Mucosa of rectum (tissue), 2 donors: ENCODE results near the gene AMY2B.
"Not testable (repeated sequence)": the region's sequence is repeated elsewhere in the genome, so short reads cannot be mapped to it uniquely, and the experiment has no call there.

ENCODE experiments used
- H3K27ac ChIP-seq, 2 donors: one replicate each; pipeline ENCODE4 v1.7.0; 2013; ENCODE audit warnings: inconsistent platforms in 2 of 2, low read depth in 2 of 2, low read length in 2 of 2
- H3K27me3 ChIP-seq, 2 donors: one replicate each; pipeline ENCODE4 v1.7.0; 2013; ENCODE audit warnings: low read length in 2 of 2; ENCODE audit not compliant: control insufficient read depth in 2 of 2, insufficient read depth in 2 of 2
- H3K36me3 ChIP-seq, 2 donors: one replicate each; pipeline ENCODE4 v1.7.0; 2013; ENCODE audit warnings: low read length in 2 of 2; ENCODE audit not compliant: control insufficient read depth in 2 of 2, insufficient read depth in 2 of 2
- H3K4me1 ChIP-seq, 2 donors: one replicate each; pipeline ENCODE4 v1.7.0; 2013; ENCODE audit warnings: low read length in 2 of 2, mild to moderate bottlenecking in 1 of 2; ENCODE audit not compliant: control insufficient read depth in 2 of 2, insufficient read depth in 2 of 2
- H3K4me3 ChIP-seq, 2 donors: one replicate each; pipeline ENCODE4 v1.7.0; 2013; ENCODE audit warnings: low read length in 2 of 2
- H3K9ac ChIP-seq, 2 donors: one replicate each; pipeline ENCODE4 v1.7.0; 2013; ENCODE audit warnings: low read length in 2 of 2, low read depth in 1 of 2, mild to moderate bottlenecking in 1 of 2
- H3K9me3 ChIP-seq, 2 donors: one replicate each; pipeline ENCODE4 v1.7.0; 2013; ENCODE audit warnings: low read length in 2 of 2; ENCODE audit not compliant: control insufficient read depth in 2 of 2
- donor health status: healthy.
- donor health status: Normal muscosa, but diverticular disease.

AMY2B gene

GRCh38 chr1:103571289-103571688 lies at the start of gene AMY2B:
Gene AMY2B (plus strand): TSS chr1:103571589. CDS start chr1:103571603, 14 bp downstream.
- H3K4me3 ChIP-seq, H3K27me3 ChIP-seq, H3K36me3 ChIP-seq, H3K27ac ChIP-seq, H3K4me1 ChIP-seq, H3K9me3 ChIP-seq, H3K9ac ChIP-seq: not testable (repeated sequence)

- Histone ChIP-seq H3K9me3 (no peaks in the 10 kb centered on the region), H3K9ac (no peak overlapping the region), H3K27me3 (no peaks in the 10 kb centered on the region), H3K4me3 (no peak overlapping the region), H3K4me1 (peaks cover 10 to 14% of the 10 kb centered on the region in 2 donors), H3K27ac (no peak overlapping the region), H3K36me3 (no peaks in the 10 kb centered on the region)
Measured at GRCh38 chr1:103523346-103523745, 48.0 kb upstream of the AMY2B start.

- peaks cover 10 to 14% of the 10 kb centered on the region in 2 donors for H3K4me1 ChIP-seq
- H3K27me3 ChIP-seq = no peaks in the 10 kb centered on the region
- peak overlapping the region in 1 of 2 donors; percentile 55 for H3K9ac ChIP-seq
- peak overlapping the region in 1 of 2 donors; percentile 45 for H3K27ac ChIP-seq
- H3K36me3 ChIP-seq = peaks cover 7% of the 10 kb centered on the region in 2 donors
- H3K9me3 ChIP-seq = no peaks in the 10 kb centered on the region
- peak overlapping the region; percentile 40 to 75 for H3K4me3 ChIP-seq
Measured at GRCh38 chr1:103525114-103525606, 46.2 kb upstream of the AMY2B start.

GRCh38 chr1:103525607-103526507 lies 45.5 kb upstream of the AMY2B start, which contains the start of gene RNPC3:
Gene RNPC3 (plus strand): TSS chr1:103525699. CDS start chr1:103526071, 372 bp downstream.
- Histone ChIP-seq H3K27me3 (no peaks in the 10 kb centered on the region), H3K4me1 (peaks cover 10 to 14% of the 10 kb centered on the region in 2 donors), H3K9me3 (no peaks in the 10 kb centered on the region), H3K9ac (peak within 1 kb of the TSS; percentile 85 to 95), H3K27ac (peak within 1 kb of the TSS; percentile 96 to 98), H3K36me3 (peaks cover 7 to 8% of the 10 kb centered on the region in 2 donors), H3K4me3 (peak within 1 kb of the TSS; percentile 89 to 97)

GRCh38 chr1:103527331-103527730 lies 44.1 kb upstream of the AMY2B start:
- Histone ChIP-seq H3K36me3 (peaks cover 7 to 8% of the 10 kb centered on the region in 2 donors), H3K9me3 (no peaks in the 10 kb centered on the region), H3K27ac (no peak overlapping the region), H3K4me1 (peaks cover 10 to 14% of the 10 kb centered on the region in 2 donors), H3K4me3 (peak overlapping the region in 1 of 2 donors; percentile 89), H3K9ac (no peak overlapping the region), H3K27me3 (no peaks in the 10 kb centered on the region)

- Histone ChIP-seq H3K27ac (no peak overlapping the region), H3K36me3 (peaks cover 12 to 22% of the 10 kb centered on the region in 2 donors), H3K4me1 (peaks cover 7 to 11% of the 10 kb centered on the region in 2 donors), H3K27me3 (no peaks in the 10 kb centered on the region), H3K9me3 (no peaks in the 10 kb centered on the region), H3K9ac (no peak overlapping the region), H3K4me3 (no peak overlapping the region)
Measured at GRCh38 chr1:103529746-103530145, 41.6 kb upstream of the AMY2B start.

GRCh38 chr1:103538226-103538625 lies 33.2 kb upstream of the AMY2B start:
- Histone ChIP-seq H3K9me3 (no peaks in the 10 kb centered on the region), H3K4me1 (no peaks in the 10 kb centered on the region), H3K27ac (no peak overlapping the region), H3K9ac (no peak overlapping the region), H3K36me3 (peaks cover 62 to 73% of the 10 kb centered on the region in 2 donors), H3K4me3 (no peak overlapping the region), H3K27me3 (no peaks in the 10 kb centered on the region)

- no peak overlapping the region for H3K27ac ChIP-seq
- H3K4me1 ChIP-seq = no peaks in the 10 kb centered on the region
- H3K27me3 ChIP-seq = no peaks in the 10 kb centered on the region
- H3K4me3 ChIP-seq = no peak overlapping the region
- peaks cover 71 to 72% of the 10 kb centered on the region in 2 donors for H3K36me3 ChIP-seq
- no peak overlapping the region for H3K9ac ChIP-seq
- H3K9me3 ChIP-seq = no peaks in the 10 kb centered on the region
Measured at GRCh38 chr1:103541431-103541830, 30.0 kb upstream of the AMY2B start.

GRCh38 chr1:103546496-103546895 lies 24.9 kb upstream of the AMY2B start:
- peaks cover 63 to 65% of the 10 kb centered on the region in 2 donors for H3K36me3 ChIP-seq
- H3K27ac ChIP-seq = no peak overlapping the region
- H3K4me1 ChIP-seq = no peaks in the 10 kb centered on the region
- no peak overlapping the region for H3K4me3 ChIP-seq
- H3K27me3 ChIP-seq = no peaks in the 10 kb centered on the region
- H3K9ac ChIP-seq = no peak overlapping the region
- no peaks in the 10 kb centered on the region for H3K9me3 ChIP-seq

- Histone ChIP-seq H3K36me3 (peaks cover 60 to 66% of the 10 kb centered on the region in 2 donors), H3K9me3 (no peaks in the 10 kb centered on the region), H3K4me1 (no peaks in the 10 kb centered on the region), H3K27ac (no peak overlapping the region), H3K27me3 (no peaks in the 10 kb centered on the region), H3K9ac (no peak overlapping the region), H3K4me3 (no peak overlapping the region)
Measured at GRCh38 chr1:103547840-103548239, 23.5 kb upstream of the AMY2B start.
